ENCODE data around the gene IPCEF1.
"Not testable (repeated sequence)": the region's sequence is repeated elsewhere in the genome, so short reads cannot be mapped to it uniquely, and the experiment has no call there.

Gene IPCEF1

GRCh38 chr6:154320181-154320580 is 36.4 kb downstream of the IPCEF1 start:
- Histone ChIP-seq H3K9ac (ENCODE audit: low read length) (no peak overlapping the region), H3K4me3 (ENCODE audit: low read length) (no peak overlapping the region), H3K27ac (ENCODE audit: low read depth, low read length) (no peak overlapping the region), H3K27me3 (ENCODE audit: control insufficient read depth, insufficient read depth, low read length) (no peaks in the 10 kb centered on the region), H3K36me3 (ENCODE audit: control insufficient read depth, insufficient read depth, low read length) (no peaks in the 10 kb centered on the region), H3K4me1 (ENCODE audit: control insufficient read depth, insufficient read depth, low read length) (no peaks in the 10 kb centered on the region)

- Histone ChIP-seq H3K4me1 (ENCODE audit: control insufficient read depth, insufficient read depth, low read length) (no peaks in the 10 kb centered on the region), H3K9ac (ENCODE audit: low read length) (no peak overlapping the region), H3K27ac (ENCODE audit: low read depth, low read length) (no peak overlapping the region), H3K4me3 (ENCODE audit: low read length) (peak overlapping the region; percentile 1), H3K36me3 (ENCODE audit: control insufficient read depth, insufficient read depth, low read length) (no peaks in the 10 kb centered on the region), H3K27me3 (ENCODE audit: control insufficient read depth, insufficient read depth, low read length) (no peaks in the 10 kb centered on the region)
These were observed 37.3 kb downstream of the IPCEF1 start for GRCh38 chr6:154319231-154319858.

GRCh38 chr6:154318721-154319120 is 37.9 kb downstream of the IPCEF1 start:
- Histone ChIP-seq H3K27me3 (ENCODE audit: control insufficient read depth, insufficient read depth, low read length) (no peaks in the 10 kb centered on the region), H3K36me3 (ENCODE audit: control insufficient read depth, insufficient read depth, low read length) (no peaks in the 10 kb centered on the region), H3K4me1 (ENCODE audit: control insufficient read depth, insufficient read depth, low read length) (no peaks in the 10 kb centered on the region), H3K27ac (ENCODE audit: low read depth, low read length) (no peak overlapping the region), H3K4me3 (ENCODE audit: low read length) (no peak overlapping the region), H3K9ac (ENCODE audit: low read length) (no peak overlapping the region)

- no peak overlapping the region for H3K27ac ChIP-seq (ENCODE audit: low read depth, low read length)
- H3K9ac ChIP-seq (ENCODE audit: low read length) = no peak overlapping the region
- no peak overlapping the region for H3K4me3 ChIP-seq (ENCODE audit: low read length)
- H3K36me3 ChIP-seq (ENCODE audit: control insufficient read depth, insufficient read depth, low read length) = no peaks in the 10 kb centered on the region
- H3K4me1 ChIP-seq (ENCODE audit: control insufficient read depth, insufficient read depth, low read length) = no peaks in the 10 kb centered on the region
- H3K27me3 ChIP-seq (ENCODE audit: control insufficient read depth, insufficient read depth, low read length) = no peaks in the 10 kb centered on the region
These were observed 40.5 kb downstream of the IPCEF1 start for GRCh38 chr6:154316131-154316530.

- Histone ChIP-seq H3K36me3 (ENCODE audit: control insufficient read depth, insufficient read depth, low read length) (no peaks in the 10 kb centered on the region), H3K4me1 (ENCODE audit: control insufficient read depth, insufficient read depth, low read length) (no peaks in the 10 kb centered on the region), H3K9ac (ENCODE audit: low read length) (no peak overlapping the region), H3K4me3 (ENCODE audit: low read length) (no peak overlapping the region), H3K27me3 (ENCODE audit: control insufficient read depth, insufficient read depth, low read length) (no peaks in the 10 kb centered on the region), H3K27ac (ENCODE audit: low read depth, low read length) (no peak overlapping the region)
These were observed 42.5 kb downstream of the IPCEF1 start for GRCh38 chr6:154314084-154314483.

GRCh38 chr6:154308986-154309385 is 47.6 kb downstream of the IPCEF1 start:
- Histone ChIP-seq H3K36me3 (ENCODE audit: control insufficient read depth, insufficient read depth, low read length) (no peaks in the 10 kb centered on the region), H3K9ac (ENCODE audit: low read length) (no peak overlapping the region), H3K4me1 (ENCODE audit: control insufficient read depth, insufficient read depth, low read length) (no peaks in the 10 kb centered on the region), H3K27me3 (ENCODE audit: control insufficient read depth, insufficient read depth, low read length) (no peaks in the 10 kb centered on the region), H3K27ac (ENCODE audit: low read depth, low read length) (no peak overlapping the region), H3K4me3 (ENCODE audit: low read length) (no peak overlapping the region)

GRCh38 chr6:154307696-154308425 is 48.7 kb downstream of the IPCEF1 start:
- Histone ChIP-seq H3K36me3 (ENCODE audit: control insufficient read depth, insufficient read depth, low read length) (no peaks in the 10 kb centered on the region), H3K4me1 (ENCODE audit: control insufficient read depth, insufficient read depth, low read length) (no peaks in the 10 kb centered on the region), H3K27me3 (ENCODE audit: control insufficient read depth, insufficient read depth, low read length) (no peaks in the 10 kb centered on the region), H3K4me3 (ENCODE audit: low read length) (no peak overlapping the region), H3K9ac (ENCODE audit: low read length) (no peak overlapping the region), H3K27ac (ENCODE audit: low read depth, low read length) (no peak overlapping the region)

- not testable (repeated sequence) for H3K36me3 ChIP-seq (ENCODE audit: control insufficient read depth, insufficient read depth, low read length); H3K4me3 ChIP-seq (ENCODE audit: low read length); H3K4me1 ChIP-seq (ENCODE audit: control insufficient read depth, insufficient read depth, low read length); H3K27ac ChIP-seq (ENCODE audit: low read depth, low read length); H3K9ac ChIP-seq (ENCODE audit: low read length); H3K27me3 ChIP-seq (ENCODE audit: control insufficient read depth, insufficient read depth, low read length)
These were observed 49.5 kb downstream of the IPCEF1 start for GRCh38 chr6:154307147-154307546.

- no peak overlapping the region for H3K9ac ChIP-seq (ENCODE audit: low read length)
- H3K4me3 ChIP-seq (ENCODE audit: low read length) = no peak overlapping the region
- no peak overlapping the region for H3K27ac ChIP-seq (ENCODE audit: low read depth, low read length)
- H3K36me3 ChIP-seq (ENCODE audit: control insufficient read depth, insufficient read depth, low read length) = no peaks in the 10 kb centered on the region
- no peaks in the 10 kb centered on the region for H3K4me1 ChIP-seq (ENCODE audit: control insufficient read depth, insufficient read depth, low read length)
- H3K27me3 ChIP-seq (ENCODE audit: control insufficient read depth, insufficient read depth, low read length) = no peaks in the 10 kb centered on the region
These were observed 49.9 kb downstream of the IPCEF1 start for GRCh38 chr6:154306696-154307095.

GRCh38 chr6:154304191-154304590 is 52.4 kb downstream of the IPCEF1 start:
- H3K4me3 ChIP-seq (ENCODE audit: low read length) = no peak overlapping the region
- H3K27ac ChIP-seq (ENCODE audit: low read depth, low read length) = no peak overlapping the region
- no peaks in the 10 kb centered on the region for H3K36me3 ChIP-seq (ENCODE audit: control insufficient read depth, insufficient read depth, low read length)
- no peaks in the 10 kb centered on the region for H3K27me3 ChIP-seq (ENCODE audit: control insufficient read depth, insufficient read depth, low read length)
- no peak overlapping the region for H3K9ac ChIP-seq (ENCODE audit: low read length)
- H3K4me1 ChIP-seq (ENCODE audit: control insufficient read depth, insufficient read depth, low read length) = no peaks in the 10 kb centered on the region

- not testable (repeated sequence) for H3K4me3 ChIP-seq (ENCODE audit: low read length); H3K9ac ChIP-seq (ENCODE audit: low read length); H3K27me3 ChIP-seq (ENCODE audit: control insufficient read depth, insufficient read depth, low read length); H3K36me3 ChIP-seq (ENCODE audit: control insufficient read depth, insufficient read depth, low read length); H3K27ac ChIP-seq (ENCODE audit: low read depth, low read length); H3K4me1 ChIP-seq (ENCODE audit: control insufficient read depth, insufficient read depth, low read length)
These were observed 53.0 kb downstream of the IPCEF1 start for GRCh38 chr6:154303642-154304041.

GRCh38 chr6:154301839-154302752 is 54.5 kb downstream of the IPCEF1 start:
- no peak overlapping the region for H3K27ac ChIP-seq (ENCODE audit: low read depth, low read length)

More at GRCh38 chr6:154301839-154302752, 54.5 kb downstream of the IPCEF1 start:
- H3K4me3 ChIP-seq (ENCODE audit: low read length) = no peak overlapping the region
- H3K4me1 ChIP-seq (ENCODE audit: control insufficient read depth, insufficient read depth, low read length) = no peaks in the 10 kb centered on the region
- H3K27me3 ChIP-seq (ENCODE audit: control insufficient read depth, insufficient read depth, low read length) = no peaks in the 10 kb centered on the region
- H3K36me3 ChIP-seq (ENCODE audit: control insufficient read depth, insufficient read depth, low read length) = no peaks in the 10 kb centered on the region
- no peak overlapping the region for H3K9ac ChIP-seq (ENCODE audit: low read length)
